NOMO-1 treated with dmso at 0.1 percent for 144 hours (cell line): ENCODE data around the gene RFTN1.
A peak's percentile ranks its signal among the peaks of the same experiment; 100 is the strongest.

Experiments
- DNase-seq: peaks from one replicate; lab custom pipeline; 2025; ENCODE audit not compliant: unreplicated experiment; lab: John Stamatoyannopoulos, UW

The RFTN1 gene

DNA sequence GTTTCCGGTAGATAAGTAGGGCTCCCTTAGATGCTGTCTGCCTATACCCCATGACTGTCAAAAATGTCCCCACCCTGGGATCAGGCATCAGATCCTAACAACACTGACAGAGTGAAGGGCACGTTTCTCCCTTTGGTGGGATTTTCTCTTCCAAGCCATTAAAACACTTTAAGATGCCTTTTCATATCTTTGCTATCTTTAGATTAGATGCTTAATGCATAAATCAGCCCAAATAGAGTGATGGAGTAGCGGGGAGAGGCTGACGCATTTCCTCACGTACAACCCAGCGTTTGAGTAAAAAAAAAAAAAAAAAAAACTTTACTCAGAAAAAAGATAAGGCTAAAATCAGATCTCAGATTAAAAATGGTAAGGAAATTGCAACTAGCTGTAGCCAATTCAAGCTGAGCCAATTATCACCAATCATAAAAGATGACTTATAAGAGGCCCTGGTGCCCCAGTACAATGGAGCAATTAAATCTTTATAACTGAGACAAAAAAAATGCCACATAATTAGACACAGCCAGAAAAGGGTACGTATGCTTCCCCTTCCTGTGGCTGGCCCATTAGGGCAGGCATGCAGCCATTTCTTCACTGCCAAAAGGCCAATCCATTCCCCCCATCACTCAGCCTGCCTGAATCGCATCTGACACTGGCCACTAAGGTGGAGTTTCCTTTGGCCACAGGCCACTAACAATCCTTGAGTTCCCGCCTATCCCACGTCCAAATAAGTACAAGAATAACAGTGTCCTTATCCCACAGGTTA is 45.0 kb downstream of the RFTN1 start:
- peak; percentile 23 for DNase-seq

DNA sequence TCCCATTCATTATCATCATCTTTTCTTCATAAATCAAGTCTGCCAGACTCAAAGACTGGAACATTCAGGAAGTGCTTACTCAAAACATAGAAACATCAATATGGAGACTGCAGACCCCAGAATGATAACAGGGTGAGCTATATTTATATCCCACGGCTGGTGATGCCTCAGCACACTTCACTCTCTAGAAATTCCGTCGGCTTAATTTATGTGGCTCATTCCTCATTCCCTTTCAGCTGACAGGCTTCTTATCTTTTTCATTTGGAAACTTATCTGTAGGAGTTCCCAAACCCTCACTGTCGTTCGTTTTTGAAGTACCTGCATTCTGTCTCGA is 45.5 kb downstream of the RFTN1 start:
- no peak for DNase-seq

DNA sequence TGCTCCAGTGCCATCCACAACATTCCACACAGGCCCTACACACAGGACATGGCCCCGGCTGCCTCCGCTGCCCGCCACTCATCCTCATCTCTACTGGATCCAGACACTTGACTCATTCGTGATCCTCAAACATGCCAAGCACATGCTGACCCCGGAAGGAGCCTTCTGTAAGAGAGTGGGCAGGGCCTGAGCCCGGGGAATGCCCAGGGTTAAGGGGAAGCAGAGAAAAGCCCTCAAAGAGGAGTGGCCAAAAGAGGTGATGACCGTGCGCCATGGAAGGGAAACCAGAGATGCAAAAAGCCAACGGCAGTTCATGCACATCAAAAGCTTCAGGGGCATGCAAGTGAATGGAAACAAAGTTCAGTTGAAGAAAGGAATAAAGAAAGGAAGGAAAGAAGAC is 46.1 kb downstream of the RFTN1 start:
- no peak for DNase-seq

DNA sequence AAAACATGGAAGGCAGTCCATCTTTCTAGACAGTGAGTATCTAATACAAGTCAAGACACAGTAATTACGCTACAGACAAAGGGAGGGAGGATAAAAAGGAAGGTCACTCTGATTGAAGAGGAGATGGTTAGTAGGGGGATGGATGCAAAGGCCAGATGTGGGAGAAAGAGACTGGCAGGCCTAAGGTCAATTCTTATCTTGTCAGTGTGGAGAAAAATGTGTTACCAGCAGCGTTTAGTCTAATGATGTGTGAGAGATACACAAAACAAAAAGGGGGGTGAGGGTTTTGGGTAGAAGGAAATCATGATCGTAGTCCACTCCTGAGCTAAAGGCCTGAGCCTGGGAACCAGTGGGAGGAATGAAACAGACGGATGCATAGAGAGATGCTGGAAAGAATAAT is 46.7 kb downstream of the RFTN1 start:
- DNase-seq = no peak

DNA sequence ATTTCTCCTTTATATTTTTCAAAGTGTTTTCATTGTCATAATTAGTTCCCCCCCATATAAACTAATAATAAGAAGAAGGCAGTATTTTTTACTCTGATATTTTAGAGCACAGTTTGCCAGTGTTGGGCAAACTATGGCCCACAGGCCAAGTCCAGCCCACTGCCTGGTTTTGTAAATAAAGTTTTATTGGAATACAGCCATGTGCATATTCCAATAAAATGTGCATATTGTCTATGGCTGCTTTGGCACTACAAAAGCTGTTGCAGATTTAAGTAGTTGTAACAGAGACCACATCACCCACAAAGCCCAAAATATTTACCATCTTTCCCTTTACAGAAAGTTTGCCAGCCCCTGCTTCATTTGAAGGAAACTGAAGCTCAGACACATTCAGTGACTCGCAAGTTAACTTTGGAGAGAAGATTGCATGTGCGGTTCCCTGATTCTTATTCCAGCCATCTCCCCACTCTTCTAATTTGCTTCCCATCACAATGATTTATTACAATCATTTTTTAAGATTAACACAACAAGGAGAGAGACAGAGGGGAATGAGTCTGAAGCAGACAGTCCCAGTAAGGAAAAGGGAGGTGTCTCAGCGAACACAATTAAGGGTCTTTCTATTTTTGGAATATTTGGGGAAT is 48.9 kb downstream of the RFTN1 start:
- DNase-seq = no peak

DNA sequence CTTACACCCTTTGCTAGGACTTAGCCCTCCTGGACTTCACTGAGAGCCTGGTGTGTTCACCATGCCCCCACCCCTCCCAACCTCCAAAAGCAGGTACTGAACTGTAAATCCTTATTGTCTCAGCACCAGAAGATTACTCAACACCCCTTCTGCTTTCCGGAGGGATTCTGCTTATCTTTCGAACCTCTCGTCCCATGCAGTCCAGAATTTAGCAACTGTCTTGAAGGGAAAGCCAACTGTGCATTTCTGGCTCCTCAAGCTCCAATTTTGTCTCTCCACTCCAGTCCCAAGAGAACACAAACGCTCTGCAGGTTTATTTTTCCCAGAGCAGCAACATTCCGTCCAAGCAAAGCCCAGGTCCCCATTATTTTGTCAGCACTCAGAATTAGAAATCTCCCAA is 49.6 kb downstream of the RFTN1 start:
- no peak for DNase-seq

DNA sequence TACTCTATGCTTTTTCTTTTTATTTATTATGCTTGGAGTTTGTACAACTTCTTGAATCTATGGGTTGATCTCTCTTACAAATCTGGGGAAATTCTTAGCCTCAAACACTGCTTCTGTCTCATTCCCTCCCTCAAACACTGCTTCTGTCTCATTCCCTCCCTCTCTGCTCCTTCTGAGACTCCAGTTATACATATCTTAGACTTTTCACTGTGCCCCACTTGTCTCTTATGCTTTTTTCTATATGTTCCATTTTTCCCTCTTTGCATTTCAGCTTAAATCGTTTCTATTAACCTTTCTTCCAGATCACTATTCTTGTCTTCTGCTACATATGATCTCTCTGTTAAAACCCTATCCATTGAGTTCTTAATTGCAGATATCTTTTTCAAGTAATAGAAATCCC is 50.4 kb downstream of the RFTN1 start:
- no peak for DNase-seq

DNA sequence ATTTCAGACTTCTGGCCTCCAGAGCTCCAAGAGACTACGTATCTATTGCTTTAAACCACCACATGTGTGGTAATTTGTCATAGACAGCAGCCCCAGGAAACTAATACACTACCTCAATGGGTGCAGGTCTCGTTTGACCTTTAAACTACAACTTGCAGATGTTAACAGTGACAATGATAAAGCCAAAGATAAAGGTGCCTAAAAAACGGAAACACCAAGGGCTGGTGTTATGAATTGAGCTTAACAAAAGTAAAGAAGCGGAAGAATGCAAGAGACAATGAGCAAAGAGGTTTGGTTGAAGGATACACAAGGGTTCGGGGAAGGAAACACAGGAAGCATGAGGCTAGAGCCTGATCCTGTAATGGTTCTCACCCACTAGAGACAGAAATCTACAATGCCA is 50.8 kb downstream of the RFTN1 start:
- DNase-seq = no peak

DNA sequence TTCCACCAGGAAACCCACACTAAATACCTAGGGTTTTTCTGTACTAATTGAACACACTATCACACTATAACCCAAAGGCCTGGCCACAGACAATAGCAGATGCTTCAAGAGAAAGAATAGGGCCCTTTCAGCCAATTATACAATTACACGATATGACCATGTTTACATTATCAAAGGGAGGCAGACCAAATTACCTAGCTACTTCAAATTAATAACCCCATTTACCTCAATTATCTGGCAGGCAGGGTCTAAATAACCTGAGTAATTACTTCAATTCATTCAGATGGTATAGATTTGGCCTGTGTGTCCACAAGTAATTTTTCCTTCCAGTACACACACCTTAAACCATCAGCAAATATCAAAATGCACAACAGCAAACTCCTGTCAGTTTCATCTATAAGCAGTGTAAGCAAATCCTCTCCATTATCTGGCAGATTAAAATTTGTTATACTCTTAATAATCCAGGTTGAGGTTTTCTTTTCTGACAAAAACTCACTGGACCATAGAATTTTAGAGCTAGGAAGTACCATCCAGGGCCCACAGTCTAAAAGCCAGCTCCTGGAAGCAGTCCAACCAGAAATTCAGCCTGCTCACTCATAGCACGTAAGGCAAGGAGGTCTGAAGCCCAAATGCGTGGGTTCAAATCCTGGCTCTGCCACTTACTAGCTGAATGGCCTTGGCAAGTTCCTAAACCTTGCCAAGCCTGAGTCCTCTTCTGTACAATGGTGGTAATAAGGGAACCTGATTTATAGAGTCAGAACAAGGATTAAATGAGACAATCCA is 51.8 kb downstream of the RFTN1 start:
- DNase-seq = no peak

DNA sequence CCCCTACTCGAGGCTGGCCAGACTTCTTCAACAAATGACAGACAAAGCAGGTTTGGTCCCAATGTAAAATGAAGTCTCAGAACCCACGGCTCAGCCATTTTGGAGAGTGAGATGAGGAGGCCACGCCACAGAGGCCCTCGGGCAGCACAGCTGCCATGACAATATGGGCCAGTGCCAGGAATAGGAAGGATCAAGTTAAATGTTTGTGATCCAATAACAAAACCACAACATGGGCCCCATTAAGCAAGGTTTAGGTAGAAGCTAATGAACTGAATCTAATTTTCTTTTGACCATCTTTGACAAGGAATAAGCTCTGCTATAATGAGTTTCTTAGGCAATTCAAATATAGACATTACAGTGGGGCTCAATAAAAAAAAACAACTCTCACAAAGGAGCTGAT is 52.6 kb downstream of the RFTN1 start:
- DNase-seq = no peak

DNA sequence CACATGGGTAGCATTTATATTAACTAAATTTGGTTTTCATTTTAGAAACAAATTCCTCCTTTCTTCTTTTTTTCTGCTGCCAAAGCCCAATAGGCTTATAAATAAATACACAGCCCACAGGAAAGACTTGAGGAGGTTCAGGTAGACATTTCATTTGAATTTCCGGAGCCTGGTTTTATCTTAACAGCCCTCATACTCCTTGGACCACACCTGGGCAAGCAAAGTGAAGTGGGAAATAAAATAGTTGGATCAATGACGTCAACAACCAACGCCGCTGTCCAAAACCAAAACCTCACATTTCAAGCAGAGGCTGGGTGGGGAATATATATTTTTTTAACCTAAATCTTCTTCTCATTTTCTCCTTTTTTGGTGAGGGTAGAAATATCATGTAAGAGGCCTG is 53.2 kb downstream of the RFTN1 start:
- no peak for DNase-seq

DNA sequence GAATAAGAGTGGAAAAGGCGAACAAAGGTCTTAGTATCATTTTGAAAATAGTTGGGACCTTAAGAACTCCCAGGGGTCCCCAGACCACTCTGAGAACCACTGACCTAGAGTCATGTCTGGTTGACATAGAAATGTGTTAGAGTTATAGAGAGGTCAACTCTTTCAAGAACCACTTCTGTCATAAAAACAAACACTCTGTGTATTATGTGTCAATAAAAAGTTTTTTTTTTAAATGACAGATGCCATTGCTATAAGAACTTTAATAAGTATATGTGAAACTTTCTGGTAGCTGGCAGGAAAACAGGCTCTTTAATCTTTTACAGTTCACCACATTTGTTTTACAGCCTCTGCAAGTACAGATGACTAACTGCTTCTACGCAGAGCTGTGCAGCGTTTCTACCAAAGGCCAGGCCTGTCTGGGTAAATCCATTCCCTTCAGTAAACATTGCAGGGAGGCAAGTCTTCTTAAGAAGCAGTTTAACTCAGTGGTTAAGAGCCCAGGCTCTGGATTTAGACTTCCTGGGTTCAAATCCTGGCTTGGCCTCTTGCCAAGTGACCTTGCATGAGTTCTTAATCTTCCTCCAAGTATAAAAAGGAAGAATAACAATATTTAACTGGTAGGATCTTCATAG is 56.6 kb downstream of the RFTN1 start:
- no peak for DNase-seq

DNA sequence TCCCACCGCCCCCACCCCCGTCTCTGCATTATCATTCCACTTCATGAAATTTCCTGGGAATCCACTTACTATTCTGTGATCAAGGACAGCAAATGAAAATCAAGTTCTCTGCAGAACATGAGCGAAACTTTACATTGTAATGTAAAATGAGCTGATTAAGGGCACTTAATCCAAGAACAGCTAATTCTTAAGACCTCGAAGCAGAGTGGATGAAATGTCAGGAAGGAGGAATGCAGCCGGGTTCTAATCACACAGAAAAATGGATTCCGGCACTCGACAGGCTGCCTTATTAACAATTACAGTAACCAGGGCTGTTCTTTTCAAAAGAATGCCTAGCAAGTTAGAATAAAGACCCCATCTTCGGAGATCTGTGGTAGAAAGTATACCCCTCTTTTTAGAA is 57.5 kb downstream of the RFTN1 start:
- no peak for DNase-seq

DNA sequence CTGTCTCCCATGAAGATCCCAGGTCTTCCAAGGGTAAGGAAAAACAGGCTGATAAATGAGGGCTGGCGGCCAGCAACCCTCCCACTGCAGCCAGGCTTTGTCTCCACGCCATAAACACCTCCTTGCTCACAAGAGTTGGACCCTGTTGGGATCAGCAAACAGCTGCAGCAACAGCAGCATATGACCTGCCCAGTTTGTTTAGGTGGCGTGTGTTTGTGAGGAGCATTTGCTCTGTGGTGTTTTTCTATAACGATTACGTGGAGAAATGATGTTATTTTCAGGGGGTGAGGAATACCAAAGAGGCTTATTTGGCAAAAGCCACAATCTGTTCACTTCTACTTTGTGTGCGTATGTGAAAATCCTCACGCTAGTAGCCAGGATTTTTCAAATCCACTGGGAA is 58.5 kb downstream of the RFTN1 start:
- no peak for DNase-seq

DNA sequence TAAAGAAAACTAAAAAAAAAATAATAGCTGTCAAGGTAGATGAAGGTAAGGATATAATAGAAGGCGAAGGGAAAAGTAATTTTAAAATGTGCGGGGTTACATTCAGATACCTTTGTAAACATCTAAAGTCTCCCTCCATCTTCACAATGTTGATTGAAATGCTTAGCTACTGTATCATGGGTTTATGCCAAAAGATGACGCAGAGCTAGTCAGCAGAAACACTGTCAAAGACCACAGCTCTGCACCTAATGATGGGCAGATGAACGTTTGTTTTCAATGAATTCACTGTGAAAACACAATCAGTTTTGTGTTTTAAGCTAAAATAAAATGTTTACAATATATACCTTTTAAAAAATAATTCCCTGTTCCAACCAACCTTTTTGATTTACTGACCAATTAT is 61.2 kb downstream of the RFTN1 start:
- no peak for DNase-seq

DNA sequence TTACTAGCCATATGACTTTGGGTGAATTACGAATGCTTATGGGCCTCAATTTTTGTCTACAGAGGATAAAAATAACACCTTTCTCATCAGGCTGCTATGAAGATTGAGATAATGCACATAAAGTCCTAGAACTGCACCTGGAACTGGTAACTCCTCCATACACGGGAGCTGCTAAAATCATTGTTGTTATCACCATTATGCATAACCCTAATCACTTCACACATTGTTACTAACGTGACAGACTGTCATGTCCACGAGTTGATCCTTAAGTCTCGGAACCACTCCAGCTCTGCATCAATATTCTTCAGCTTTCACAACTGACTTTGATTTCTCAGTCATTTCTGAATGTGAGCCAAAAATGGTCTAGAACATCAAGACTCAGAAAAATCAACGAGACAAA is 64.1 kb downstream of the RFTN1 start:
- no peak for DNase-seq

DNA sequence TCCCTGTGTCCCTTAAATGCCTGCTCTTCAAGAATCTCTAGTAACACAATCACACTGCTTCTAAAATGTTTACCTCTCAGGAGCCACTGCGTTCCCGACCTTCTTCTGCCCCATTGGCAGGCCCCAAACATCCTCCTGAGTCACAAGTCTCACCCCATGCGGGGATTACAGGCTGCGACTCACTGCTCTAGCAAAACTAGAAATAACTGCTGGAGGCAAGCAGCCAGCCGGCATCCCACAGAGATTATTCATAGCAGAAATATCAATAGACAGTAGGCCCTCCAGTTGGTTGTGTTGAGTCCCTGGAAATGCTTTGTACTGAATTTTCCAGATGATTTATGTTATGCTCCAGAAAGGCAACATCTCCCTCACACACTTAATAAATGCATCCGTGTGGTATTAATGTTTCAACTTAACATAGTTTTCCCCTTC is 64.8 kb downstream of the RFTN1 start:
- DNase-seq = no peak

DNA sequence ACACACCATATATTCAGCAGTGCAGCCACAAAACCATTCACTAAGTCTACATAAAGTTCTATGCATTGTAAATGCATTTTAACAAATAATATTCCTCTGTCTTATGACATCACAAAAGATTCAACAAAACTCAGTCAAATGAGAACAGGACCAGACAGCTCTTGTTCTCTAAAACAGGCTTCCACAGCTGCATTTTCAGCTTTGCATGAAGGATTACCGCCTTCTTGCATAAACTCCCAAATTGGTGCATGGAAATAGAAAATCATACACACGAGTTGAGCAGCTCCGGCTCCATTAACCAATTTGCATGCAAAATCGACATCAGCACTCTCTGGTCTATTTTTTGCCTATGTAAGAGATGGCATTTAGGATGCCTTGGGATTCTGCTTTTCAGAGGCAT is 66.4 kb downstream of the RFTN1 start:
- no peak for DNase-seq

DNA sequence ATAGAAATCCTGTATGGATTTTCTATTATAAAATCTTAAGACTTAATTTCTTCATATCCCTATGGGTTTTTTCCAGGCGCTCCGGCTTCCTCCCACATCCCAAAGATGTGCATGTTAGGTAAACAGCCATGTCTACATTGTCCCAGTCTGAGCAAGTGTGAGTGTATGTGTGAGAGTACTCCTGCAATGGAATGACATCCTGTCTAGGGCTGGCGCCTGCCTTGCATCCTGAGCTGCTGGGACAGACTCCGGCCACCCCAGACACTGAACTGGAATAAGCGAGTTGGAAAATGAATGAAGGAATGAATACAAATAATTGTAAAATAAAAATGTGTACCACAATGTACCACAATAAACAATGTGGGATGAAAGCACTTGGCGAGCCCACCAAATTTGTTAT is 69.2 kb downstream of the RFTN1 start:
- DNase-seq = no peak

DNA sequence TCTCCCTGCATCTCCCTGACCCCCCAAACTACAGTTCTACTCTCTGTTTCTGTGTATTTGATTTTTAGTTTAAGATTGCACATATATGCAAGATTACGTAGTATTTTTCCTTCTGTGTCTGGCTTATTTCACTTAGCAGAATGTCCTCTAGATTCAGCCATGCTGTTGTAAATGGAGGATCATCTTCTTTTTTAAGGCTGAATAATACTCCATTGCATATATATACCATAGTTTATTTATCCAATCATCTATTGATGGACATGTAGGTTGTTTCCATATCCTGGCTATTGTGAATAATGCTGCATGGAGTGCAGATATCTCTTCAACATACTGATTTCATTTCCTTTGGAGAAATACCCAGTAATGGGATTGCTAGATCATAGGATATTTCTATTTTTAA is 70.8 kb downstream of the RFTN1 start:
- no peak for DNase-seq

DNA sequence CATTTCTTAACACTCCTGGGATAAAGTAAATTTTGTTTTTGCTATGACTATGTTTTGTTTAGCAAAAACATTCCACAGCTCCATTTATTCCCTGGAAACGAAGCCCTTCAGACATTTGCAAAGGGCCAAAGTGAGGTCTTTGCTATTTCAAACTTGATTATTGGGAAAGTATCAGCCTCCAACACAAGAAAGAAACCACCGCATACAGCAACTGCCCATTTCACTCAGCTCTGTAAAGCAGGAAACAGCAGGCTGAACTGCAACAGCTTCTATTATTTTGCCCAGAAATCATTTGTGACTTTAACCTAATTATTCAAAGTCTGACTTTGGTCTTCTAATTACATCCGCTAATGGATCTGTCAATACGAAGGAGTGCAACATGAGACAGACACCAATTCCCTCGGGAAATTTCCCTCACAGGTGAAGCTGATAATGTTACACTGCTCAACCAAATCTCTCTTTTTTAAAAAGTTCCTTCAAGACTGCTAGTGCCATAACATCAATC is 72.1 kb downstream of the RFTN1 start:
- no peak for DNase-seq
